ENCODE measurements around the gene HNRNPC. TPM values are rescaled to one million over a fixed set of nuclear protein-coding genes. Genes with fewer than 3 reads are reported as not detected.

The HNRNPC gene
- total RNA-seq, 1 experiment from 2014 or later = 1,062 TPM

DNA sequence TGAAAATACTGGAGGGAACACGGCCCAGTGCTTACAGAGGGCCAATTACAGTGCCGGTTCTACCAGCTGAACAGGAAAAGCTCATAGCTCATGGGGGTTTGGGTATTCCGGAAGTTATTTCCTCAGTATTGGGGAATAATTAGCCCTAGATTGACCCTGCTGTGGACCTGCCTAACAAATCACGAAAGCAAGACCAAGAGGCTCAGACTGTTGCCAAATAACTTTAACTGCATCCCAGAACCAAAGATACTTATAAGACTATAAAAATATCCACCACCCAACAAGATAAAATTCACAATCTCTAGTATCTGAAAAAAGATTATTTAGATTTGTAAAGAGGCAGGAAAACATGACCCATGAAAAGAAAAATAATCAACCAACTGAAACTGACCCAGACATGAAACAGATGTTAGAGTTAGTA, 105.4 kb downstream of the HNRNPC start:
- Mint-ChIP-seq H3K4me3 (no peak overlapping the region), H3K4me1 (no peaks in the 10 kb centered on the region), H3K27me3 (ENCODE audit: low read depth) (peaks cover 23% of the 10 kb centered on the region), H3K27ac (no peak overlapping the region), H3K9me3 (no peaks in the 10 kb centered on the region), H3K36me3 (ENCODE audit: insufficient read depth in 1 of 3, low read depth in 3 of 3) (no peaks in the 10 kb centered on the region)
- no peak overlapping the region for H2BK120ac ChIP-seq (ENCODE audit: low read depth, low read length, poor library complexity, severe bottlenecking)
- DNase-seq = no peak
- H2AFZ ChIP-seq (ENCODE audit: low read length) = no peak overlapping the region
- no peak overlapping the region for H2BK20ac ChIP-seq (ENCODE audit: low read depth, low read length, poor library complexity, severe bottlenecking)
- TF ChIP-seq, protein P1, sequence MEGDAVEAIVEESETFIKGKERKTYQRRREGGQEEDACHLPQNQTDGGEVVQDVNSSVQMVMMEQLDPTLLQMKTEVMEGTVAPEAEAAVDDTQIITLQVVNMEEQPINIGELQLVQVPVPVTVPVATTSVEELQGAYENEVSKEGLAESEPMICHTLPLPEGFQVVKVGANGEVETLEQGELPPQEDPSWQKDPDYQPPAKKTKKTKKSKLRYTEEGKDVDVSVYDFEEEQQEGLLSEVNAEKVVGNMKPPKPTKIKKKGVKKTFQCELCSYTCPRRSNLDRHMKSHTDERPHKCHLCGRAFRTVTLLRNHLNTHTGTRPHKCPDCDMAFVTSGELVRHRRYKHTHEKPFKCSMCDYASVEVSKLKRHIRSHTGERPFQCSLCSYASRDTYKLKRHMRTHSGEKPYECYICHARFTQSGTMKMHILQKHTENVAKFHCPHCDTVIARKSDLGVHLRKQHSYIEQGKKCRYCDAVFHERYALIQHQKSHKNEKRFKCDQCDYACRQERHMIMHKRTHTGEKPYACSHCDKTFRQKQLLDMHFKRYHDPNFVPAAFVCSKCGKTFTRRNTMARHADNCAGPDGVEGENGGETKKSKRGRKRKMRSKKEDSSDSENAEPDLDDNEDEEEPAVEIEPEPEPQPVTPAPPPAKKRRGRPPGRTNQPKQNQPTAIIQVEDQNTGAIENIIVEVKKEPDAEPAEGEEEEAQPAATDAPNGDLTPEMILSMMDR (conservative IDR thresholded peaks at IDR 0.05) = no peak
- no peak overlapping the region for H4K5ac ChIP-seq (ENCODE audit: insufficient read length, low read depth, low read length)
- H3K4ac ChIP-seq (ENCODE audit: low read depth, low read length) = no peak overlapping the region
- H3K4me2 ChIP-seq (ENCODE audit: insufficient read depth, insufficient read length, low read length) = no peak overlapping the region
- H2BK12ac ChIP-seq (ENCODE audit: insufficient read length, low read depth, low read length) = no peak overlapping the region
- H2AK5ac ChIP-seq (ENCODE audit: insufficient read length, low read length) = no peak overlapping the region
- no peaks in the 10 kb centered on the region for H4K20me1 ChIP-seq (ENCODE audit: control insufficient read depth, insufficient read depth, insufficient read length)
- H3K27me3 ChIP-seq (ENCODE audit: insufficient read depth, low read length) = no peaks in the 10 kb centered on the region
- no peak overlapping the region for H4K8ac ChIP-seq (replicated peaks; ENCODE audit: insufficient read length, low read depth, low read length)
- no peaks in the 10 kb centered on the region for H3K79me2 ChIP-seq (ENCODE audit: insufficient read depth, low read length)
- H2BK5ac ChIP-seq (ENCODE audit: insufficient read length, low read length) = no peak overlapping the region
- no peak overlapping the region for H2BK15ac ChIP-seq (ENCODE audit: low read depth, low read length)
- H3K27ac ChIP-seq (ENCODE audit: insufficient read length, low read depth, low read length) = no peak overlapping the region
- no peak overlapping the region for H3K56ac ChIP-seq (ENCODE audit: insufficient read length, low read depth, low read length)
- H4K91ac ChIP-seq (ENCODE audit: insufficient read length, low read depth, low read length) = no peak overlapping the region
- no peaks in the 10 kb centered on the region for H3K4me1 ChIP-seq (ENCODE audit: insufficient read depth, low read length)
- no peaks in the 10 kb centered on the region for H3K79me1 ChIP-seq (ENCODE audit: insufficient read depth, low read depth, low read length, poor library complexity, severe bottlenecking)
- no peaks in the 10 kb centered on the region for H3K23me2 ChIP-seq (ENCODE audit: insufficient read length, low read depth, low read length, poor library complexity, severe bottlenecking)
- H3K14ac ChIP-seq (ENCODE audit: insufficient read depth, low read length) = no peak overlapping the region
- no peak overlapping the region for H3K18ac ChIP-seq (ENCODE audit: insufficient read length, low read depth, low read length)
- no peak overlapping the region for H3T11ph ChIP-seq (ENCODE audit: low read length)
- H3K23ac ChIP-seq (ENCODE audit: insufficient read length, low read depth, low read length) = no peak overlapping the region
- no CpG with 5 or more reads among the region's 4 CpGs for WGBS (ENCODE audit: extremely low coverage, insufficient read length, low lambda C conversion rate)
- no peak overlapping the region for H3K9ac ChIP-seq (ENCODE audit: extremely low read depth, insufficient read length, low read length)
- H3K9me3 ChIP-seq (ENCODE audit: control insufficient read depth, low read depth, low read length) = no peaks in the 10 kb centered on the region

All from H9 (cell line).